Neural progenitor cell (in vitro differentiated cells): ENCODE measurements around the gene OTUD4.

ENCODE experiments used
- CTCF ChIP-seq: fragments of 200-600 bp; sonication (generic); IDR thresholded peaks from 2 replicates; pipeline ENCODE4 v1.5.1; 2017; ENCODE audit warnings: antibody characterized with exemption, mild to moderate bottlenecking
- EZH2phosphoT487 ChIP-seq: fragments of 200-600 bp; sonication (generic); IDR thresholded peaks from 2 replicates; pipeline ENCODE4 v1.6.1; 2017; ENCODE audit warnings: antibody characterized with exemption

GRCh38 chr4:145196747-145197146, 16.4 kb upstream of the OTUD4 start:
- no peak for TF ChIP-seq CTCF
- TF ChIP-seq EZH2phosphoT487 = no peak
